ENCODE data around the gene PYGO2. TPM values are rescaled to one million over a fixed set of nuclear protein-coding genes. Genes with fewer than 3 reads are reported as not detected.

PYGO2 gene, protein sequence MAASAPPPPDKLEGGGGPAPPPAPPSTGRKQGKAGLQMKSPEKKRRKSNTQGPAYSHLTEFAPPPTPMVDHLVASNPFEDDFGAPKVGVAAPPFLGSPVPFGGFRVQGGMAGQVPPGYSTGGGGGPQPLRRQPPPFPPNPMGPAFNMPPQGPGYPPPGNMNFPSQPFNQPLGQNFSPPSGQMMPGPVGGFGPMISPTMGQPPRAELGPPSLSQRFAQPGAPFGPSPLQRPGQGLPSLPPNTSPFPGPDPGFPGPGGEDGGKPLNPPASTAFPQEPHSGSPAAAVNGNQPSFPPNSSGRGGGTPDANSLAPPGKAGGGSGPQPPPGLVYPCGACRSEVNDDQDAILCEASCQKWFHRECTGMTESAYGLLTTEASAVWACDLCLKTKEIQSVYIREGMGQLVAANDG
- 10 to 100 TPM; 28.6 to 48.3 (median 42.9) TPM for total RNA-seq

DNA sequence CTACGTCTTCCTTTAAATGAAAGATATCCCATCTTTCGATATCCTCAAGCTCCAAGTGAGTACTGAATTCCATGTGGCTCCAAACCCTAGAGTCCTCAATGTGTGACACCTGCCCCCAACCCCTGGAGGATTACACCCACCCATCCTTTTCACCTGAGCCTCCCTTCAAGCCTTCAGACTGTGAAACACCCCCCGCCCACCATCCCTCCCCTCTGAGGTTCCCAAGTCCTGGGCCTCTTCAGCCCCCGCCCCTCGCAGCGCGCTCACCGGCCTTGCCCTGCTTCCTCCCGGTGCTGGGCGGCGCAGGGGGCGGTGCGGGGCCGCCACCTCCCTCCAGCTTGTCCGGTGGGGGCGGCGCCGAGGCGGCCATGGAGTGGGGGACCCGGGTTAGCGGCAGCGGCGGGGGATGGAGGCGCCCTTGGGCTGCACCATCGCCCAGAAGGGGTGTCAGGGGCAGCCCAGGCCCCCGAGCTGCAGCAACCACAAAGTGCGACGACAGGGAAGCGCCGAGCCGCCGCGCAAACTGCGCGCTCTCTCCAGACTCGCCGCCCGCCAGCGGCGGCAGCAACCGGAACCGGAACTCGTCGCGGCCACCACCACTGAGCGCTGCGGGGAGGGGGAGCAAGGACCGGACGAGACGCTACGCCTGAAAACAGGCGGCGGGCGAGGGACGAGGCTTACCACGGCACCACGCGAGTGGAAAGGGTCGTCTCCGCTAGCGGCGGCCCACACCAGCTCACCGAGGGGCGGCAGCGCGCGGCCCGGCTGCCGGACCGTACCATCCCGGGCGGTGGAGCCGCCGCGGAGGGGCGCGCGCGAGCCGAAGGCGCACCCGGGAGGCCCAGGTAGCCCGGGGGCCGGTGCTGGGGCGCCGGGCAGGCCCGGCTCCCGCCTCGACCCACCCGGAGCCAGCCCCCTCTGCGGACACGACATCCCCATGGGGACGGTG, at the start of gene PYGO2:
PYGO2 (minus strand) TSS at position 576 of the 949 bp plus-strand sequence; CDS start at position 370, 206 bp downstream.
- peak; percentile 82 to 86 for DNase-seq
- no peaks in the 10 kb centered on the region for H3K27me3 ChIP-seq
- peak in 1 of 2 donors; percentile 80 for TF ChIP-seq POLR2A (IDR thresholded peaks at IDR 0.05)
- TF ChIP-seq CTCF (IDR thresholded peaks at IDR 0.05), result peak in 4 of 6 experiments; percentile 36 to 86 (median 70)
- peak within 1 kb of the TSS; percentile 30 to 91 (median 69) for H3K4me3 ChIP-seq (replicated peaks in 1 of 3)
- peaks cover 42 to 51% of the 10 kb centered on the region in 2 donors for H3K4me1 ChIP-seq
- intact Hi-C loops (cut with DNase I), result loop anchor here (5.0 kb wide), 1 partner anchor 36 kb away; no protein-coding TSS in a partner anchor
- peaks cover 15 to 21% of the 10 kb centered on the region in 2 donors for H3K36me3 ChIP-seq
- WGBS, 2 donors, result 1 to 2% methylated on average over 13 to 39 of the region's 93 CpGs
- H3K27ac ChIP-seq, result peak within 1 kb of the TSS; percentile 94 to 100 (median 97)
- H3K9me3 ChIP-seq, result no peaks in the 10 kb centered on the region

DNA sequence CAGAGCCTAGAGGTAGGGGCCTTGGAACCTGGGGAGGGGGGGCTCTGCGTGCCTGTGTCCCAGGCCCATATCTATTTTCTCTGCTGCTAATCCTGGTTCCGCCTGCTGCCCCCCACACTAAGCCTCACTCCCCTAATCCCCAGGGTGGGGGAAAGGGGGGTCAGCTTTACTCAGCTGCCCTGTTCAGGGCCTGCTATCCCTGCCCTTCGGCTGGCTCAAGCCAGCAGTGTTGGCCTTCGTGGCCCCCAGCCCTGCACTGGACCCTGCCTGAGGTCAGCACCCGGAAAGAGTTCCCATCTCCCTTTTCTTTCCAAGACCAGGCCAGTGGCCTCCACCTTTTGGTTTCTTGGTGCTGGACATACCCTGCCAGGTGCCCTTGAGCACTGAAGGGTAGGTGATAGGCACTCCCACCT, 49.4 kb upstream of the PYGO2 start:
- TF ChIP-seq CTCF (IDR thresholded peaks at IDR 0.05) (no peak), POLR2A (IDR thresholded peaks at IDR 0.05) (no peak)
- intact Hi-C loops (cut with DNase I), result no loop called here
- Histone ChIP-seq H3K4me1 (peaks cover 65 to 74% of the 10 kb centered on the region in 2 donors), H3K9me3 (no peaks in the 10 kb centered on the region), H3K27ac (peak overlapping the region; percentile 33 to 63 (median 58)), H3K27me3 (no peaks in the 10 kb centered on the region), H3K36me3 (peaks cover 12 to 17% of the 10 kb centered on the region in 2 donors), H3K4me3 (replicated peaks in 1 of 3) (no peak overlapping the region)
- 70% methylated on average over 2 to 3 of the region's 5 CpGs for WGBS, 2 donors
- no peak for DNase-seq

- whole genome bisulfite sequencing, 2 donors, result 59 to 67% methylated on average over 8 to 11 of the region's 11 CpGs
- Histone ChIP-seq H3K4me3 (replicated peaks in 1 of 3) (no peak overlapping the region), H3K4me1 (peaks cover 71 to 80% of the 10 kb centered on the region in 2 donors), H3K9me3 (no peaks in the 10 kb centered on the region), H3K27me3 (no peaks in the 10 kb centered on the region), H3K36me3 (peaks cover 11 to 13% of the 10 kb centered on the region in 2 donors), H3K27ac (peak overlapping the region in 2 of 3 donors; percentile 58 to 63)
- TF ChIP-seq CTCF (IDR thresholded peaks at IDR 0.05) (no peak), POLR2A (IDR thresholded peaks at IDR 0.05) (no peak)
- intact Hi-C loops (cut with DNase I), result no loop called here
- no peak for DNase-seq
Measured at GRCh38 chr1:155010211-155010918, 48.8 kb upstream of the PYGO2 start.

DNA sequence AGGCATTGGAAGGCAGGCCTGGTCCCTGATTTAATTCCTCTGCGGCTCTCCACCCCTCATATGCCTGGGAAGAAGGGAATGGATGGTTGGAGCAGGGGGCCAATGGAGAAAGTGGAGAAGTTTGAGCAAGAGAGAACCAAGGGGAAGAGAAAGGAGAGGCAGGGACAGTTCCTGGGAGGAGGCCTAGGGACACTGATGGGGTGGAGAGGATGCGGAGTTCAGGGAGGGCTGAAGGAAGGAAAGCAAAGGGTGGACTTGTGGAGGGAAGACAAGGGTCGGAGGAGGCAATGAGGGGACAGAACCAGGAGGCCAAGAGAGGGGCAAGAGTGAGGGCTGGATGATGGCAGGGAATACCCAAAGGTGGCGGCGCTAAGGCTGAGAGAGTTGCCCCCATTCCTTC, 48.2 kb upstream of the PYGO2 start:
- H3K9me3 ChIP-seq, result no peaks in the 10 kb centered on the region
- H3K36me3 ChIP-seq, result peaks cover 5 to 7% of the 10 kb centered on the region in 2 donors
- TF ChIP-seq CTCF (IDR thresholded peaks at IDR 0.05) (no peak), POLR2A (IDR thresholded peaks at IDR 0.05) (no peak)
- H3K27me3 ChIP-seq, result no peaks in the 10 kb centered on the region
- 89 to 90% methylated on average over 5 of the region's 5 CpGs for WGBS, 2 donors
- intact Hi-C loops (cut with DNase I), result no loop called here
- peak overlapping the region in 2 of 3 donors; percentile 95 to 99 for H3K27ac ChIP-seq
- DNase-seq, result no peak
- H3K4me3 ChIP-seq (replicated peaks in 1 of 3), result no peak overlapping the region
- H3K4me1 ChIP-seq, result peaks cover 77 to 86% of the 10 kb centered on the region in 2 donors

All from thyroid gland (tissue), 4 donors.